Bronchial epithelial cell (primary cell): ENCODE measurements around the gene SCO1. TPM values are rescaled to one million over a fixed set of nuclear protein-coding genes. Genes with fewer than 3 reads are reported as not detected.
"Not testable (repeated sequence)": the region's sequence is repeated elsewhere in the genome, so short reads cannot be mapped to it uniquely, and the experiment has no call there.

Source experiments
- DNase-seq: peaks from one replicate; pipeline ENCODE4 v3.0.0-alpha.2; 2010; ENCODE audit warnings: low read depth
- FAIRE-seq: peaks from 2 replicates; lab custom pipeline; 2011; peaks lifted over from hg19 to GRCh38; lab: Jason Lieb, UNC
- H3K27me3 ChIP-seq: 2 replicates; pipeline ENCODE4 v1.5.1; 2011; ENCODE audit warnings: low read length; ENCODE audit not compliant: control insufficient read depth, insufficient read depth
- H3K36me3 ChIP-seq: 2 replicates; pipeline ENCODE4 v1.5.1; 2011; ENCODE audit warnings: low read length; ENCODE audit not compliant: control insufficient read depth, insufficient read depth
- H3K4me3 ChIP-seq: 2 replicates; pipeline ENCODE4 v1.5.1; 2011; ENCODE audit warnings: mild to moderate bottlenecking, low read depth, low read length, control low read depth
- total RNA-seq: library from RNA; depleted of rRNA; stranded (reverse); fragments of >200 nt; gene quantifications from 2 replicates; pipeline ENCODE4 v1.2.1, GENCODE V29; 2014
- TF ChIP-seq, protein P1 (sequence below): IDR thresholded peaks from 2 replicates; pipeline ENCODE4 v1.5.1; 2011; ENCODE audit warnings: mild to moderate bottlenecking, moderate library complexity, low read length, control low read depth, inconsistent platforms; ENCODE audit not compliant: insufficient read depth, severe bottlenecking

The SCO1 gene
- total RNA-seq, 1 donor from 2014 or later = 24.2 TPM

DNA sequence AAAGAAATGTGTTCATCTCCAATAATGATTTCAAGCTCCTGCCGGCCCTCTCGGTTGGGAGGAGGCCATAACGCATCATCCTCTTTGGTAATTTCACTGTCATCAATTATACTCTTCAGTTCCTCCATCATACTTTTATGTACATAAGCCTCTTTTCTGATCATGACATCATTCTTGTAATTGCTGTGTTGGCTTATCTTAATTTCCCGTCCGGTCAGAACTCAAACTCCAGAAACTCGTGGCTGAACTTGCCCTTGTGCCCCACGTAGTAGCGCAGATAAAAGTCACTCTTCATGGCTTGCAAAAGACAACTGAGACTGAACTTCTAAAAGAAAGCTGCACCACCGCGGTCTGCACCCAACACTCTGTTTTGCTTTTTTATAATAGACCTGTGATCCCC, 18.9 kb upstream of the SCO1 start:
- TF ChIP-seq, protein P1, sequence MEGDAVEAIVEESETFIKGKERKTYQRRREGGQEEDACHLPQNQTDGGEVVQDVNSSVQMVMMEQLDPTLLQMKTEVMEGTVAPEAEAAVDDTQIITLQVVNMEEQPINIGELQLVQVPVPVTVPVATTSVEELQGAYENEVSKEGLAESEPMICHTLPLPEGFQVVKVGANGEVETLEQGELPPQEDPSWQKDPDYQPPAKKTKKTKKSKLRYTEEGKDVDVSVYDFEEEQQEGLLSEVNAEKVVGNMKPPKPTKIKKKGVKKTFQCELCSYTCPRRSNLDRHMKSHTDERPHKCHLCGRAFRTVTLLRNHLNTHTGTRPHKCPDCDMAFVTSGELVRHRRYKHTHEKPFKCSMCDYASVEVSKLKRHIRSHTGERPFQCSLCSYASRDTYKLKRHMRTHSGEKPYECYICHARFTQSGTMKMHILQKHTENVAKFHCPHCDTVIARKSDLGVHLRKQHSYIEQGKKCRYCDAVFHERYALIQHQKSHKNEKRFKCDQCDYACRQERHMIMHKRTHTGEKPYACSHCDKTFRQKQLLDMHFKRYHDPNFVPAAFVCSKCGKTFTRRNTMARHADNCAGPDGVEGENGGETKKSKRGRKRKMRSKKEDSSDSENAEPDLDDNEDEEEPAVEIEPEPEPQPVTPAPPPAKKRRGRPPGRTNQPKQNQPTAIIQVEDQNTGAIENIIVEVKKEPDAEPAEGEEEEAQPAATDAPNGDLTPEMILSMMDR = no peak
- H3K36me3 ChIP-seq = peaks cover 4% of the 10 kb centered on the region
- no peaks in the 10 kb centered on the region for H3K27me3 ChIP-seq
- no peak overlapping the region for H3K4me3 ChIP-seq
- FAIRE-seq (no peak), DNase-seq (no peak)

GRCh38 chr17:10713318-10713717, 16.0 kb upstream of the SCO1 start:
- no peak for FAIRE-seq
- Histone ChIP-seq H3K4me3 (no peak overlapping the region), H3K36me3 (peaks cover 10% of the 10 kb centered on the region), H3K27me3 (no peaks in the 10 kb centered on the region)
- no peak for DNase-seq
- TF ChIP-seq, protein P1 = no peak

GRCh38 chr17:10705727-10706126, 8.4 kb upstream of the SCO1 start:
- TF ChIP-seq, protein P1 = no peak
- peaks cover 6% of the 10 kb centered on the region for H3K36me3 ChIP-seq
- no peak for FAIRE-seq

GRCh38 chr17:10702574-10702973, 5.2 kb upstream of the SCO1 start:
- no peak for DNase-seq
- TF ChIP-seq, protein P1 = no peak
- no peak for FAIRE-seq
- H3K4me3 ChIP-seq = no peak overlapping the region
- H3K27me3 ChIP-seq = no peaks in the 10 kb centered on the region
- peaks cover 3% of the 10 kb centered on the region for H3K36me3 ChIP-seq

More at GRCh38 chr17:10705727-10706126, 8.4 kb upstream of the SCO1 start:
- DNase-seq = no peak
- Histone ChIP-seq H3K4me3 (no peak overlapping the region), H3K27me3 (no peaks in the 10 kb centered on the region)

DNA sequence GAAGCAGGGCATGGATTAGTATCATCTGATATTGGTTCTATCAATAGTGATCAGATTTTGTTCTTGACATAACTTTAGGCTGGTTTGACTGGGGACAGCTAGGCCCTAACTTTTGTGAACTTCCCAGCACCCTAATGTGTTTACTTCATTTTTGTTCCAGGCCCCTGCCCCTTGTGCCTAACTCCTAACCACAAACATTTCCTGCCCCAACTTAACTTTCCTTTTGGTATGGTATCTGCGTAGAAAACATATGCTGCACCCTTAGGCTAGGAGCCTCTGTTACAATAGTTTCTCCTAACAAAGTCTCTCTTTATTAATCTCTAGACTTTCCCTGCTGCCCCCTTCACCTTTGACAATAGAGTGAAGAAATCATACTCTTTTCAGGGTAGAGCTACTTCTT, 2.5 kb upstream of the SCO1 start:
- no peak for DNase-seq
- TF ChIP-seq, protein P1 = no peak
- Histone ChIP-seq H3K4me3 (no peak overlapping the region), H3K27me3 (no peaks in the 10 kb centered on the region), H3K36me3 (no peaks in the 10 kb centered on the region)
- no peak for FAIRE-seq

GRCh38 chr17:10698096-10698818, 924 bp upstream of the SCO1 start:
- Histone ChIP-seq H3K4me3 (peak overlapping the region; percentile 92), H3K27me3 (no peaks in the 10 kb centered on the region), H3K36me3 (peaks cover 3% of the 10 kb centered on the region)
- DNase-seq (peak; percentile 2), FAIRE-seq (no peak)
- TF ChIP-seq, protein P1 = no peak

DNA sequence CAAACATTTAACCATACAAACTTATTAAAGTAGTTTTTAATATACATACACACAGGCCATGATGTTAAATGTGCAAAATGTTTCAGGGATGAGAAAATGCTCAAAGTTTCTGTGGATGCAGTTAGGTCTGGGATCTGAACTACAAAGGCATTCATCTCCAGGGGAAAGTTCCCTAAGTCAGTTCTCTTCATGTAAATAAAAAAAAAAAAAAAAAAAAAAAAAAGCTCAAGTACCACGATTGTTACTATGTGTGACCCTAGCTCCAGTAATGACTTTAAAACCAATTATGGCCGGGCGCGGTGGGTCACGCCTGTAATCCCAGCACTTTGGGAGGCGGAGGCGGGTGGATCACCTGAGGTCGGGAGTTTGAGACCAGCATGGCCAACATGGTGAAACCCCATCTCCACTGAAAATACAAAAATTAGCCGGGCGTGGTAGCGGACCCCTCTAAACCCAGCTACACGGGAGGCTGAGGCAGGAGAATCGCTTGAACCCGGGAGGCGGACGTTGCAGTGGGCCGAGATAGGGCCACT, 1.4 kb downstream of the SCO1 start:
- H3K27me3 ChIP-seq, FAIRE-seq, DNase-seq: not testable (repeated sequence)
- Histone ChIP-seq H3K36me3 (peaks cover 12% of the 10 kb centered on the region), H3K4me3 (peak overlapping the region; percentile 92)
